H9 (cell line): ENCODE results near the gene RIBC2. TPM values are rescaled to one million over a fixed set of nuclear protein-coding genes. Genes with fewer than 3 reads are reported as not detected.

Source experiments
- DNase-seq: peaks from one replicate; pipeline ENCODE4 v3.0.0-alpha.2; 2017
- H2AFZ ChIP-seq: one replicate; pipeline ENCODE4 v1.6.1; 2013; ENCODE audit warnings: mild to moderate bottlenecking, low read length, control low read depth, moderate library complexity
- H2AK5ac ChIP-seq: 2 replicates; pipeline ENCODE4 v1.6.1; 2013; ENCODE audit warnings: low read length, control low read depth, mixed read lengths; ENCODE audit not compliant: insufficient read length
- H2BK120ac ChIP-seq: one replicate; pipeline ENCODE4 v1.6.1; 2013; ENCODE audit warnings: low read depth, mild to moderate bottlenecking, low read length, control low read depth, inconsistent platforms; ENCODE audit not compliant: poor library complexity, severe bottlenecking
- H2BK12ac ChIP-seq: 2 replicates; pipeline ENCODE4 v1.6.1; 2013; ENCODE audit warnings: low read length, control low read depth, mixed read lengths, low read depth; ENCODE audit not compliant: insufficient read length
- H2BK15ac ChIP-seq: 2 replicates; pipeline ENCODE4 v1.6.1; 2013; ENCODE audit warnings: low read depth, low read length, control low read depth
- H2BK20ac ChIP-seq: one replicate; pipeline ENCODE4 v1.6.1; 2013; ENCODE audit warnings: low read depth, mild to moderate bottlenecking, low read length, control low read depth, inconsistent platforms; ENCODE audit not compliant: poor library complexity, severe bottlenecking
- H2BK5ac ChIP-seq: 2 replicates; pipeline ENCODE4 v1.6.1; 2013; ENCODE audit warnings: low read length, control low read depth, mixed read lengths; ENCODE audit not compliant: insufficient read length
- H3K14ac ChIP-seq: 2 replicates; pipeline ENCODE4 v1.6.1; 2013; ENCODE audit warnings: low read length, control low read depth; ENCODE audit not compliant: insufficient read depth
- H3K18ac ChIP-seq: 2 replicates; pipeline ENCODE4 v1.6.1; 2013; ENCODE audit warnings: low read depth, mild to moderate bottlenecking, mixed read lengths, low read length, control low read depth; ENCODE audit not compliant: insufficient read length
- H3K23ac ChIP-seq: 2 replicates; pipeline ENCODE4 v1.6.1; 2013; ENCODE audit warnings: low read length, control low read depth, mixed read lengths, low read depth; ENCODE audit not compliant: insufficient read length
- H3K23me2 ChIP-seq: 2 replicates; pipeline ENCODE4 v1.6.1; 2013; ENCODE audit warnings: low read depth, mild to moderate bottlenecking, mixed read lengths, low read length, control low read depth; ENCODE audit not compliant: insufficient read length, poor library complexity, severe bottlenecking
- H3K27ac ChIP-seq: 2 replicates; pipeline ENCODE4 v1.5.1; 2013; ENCODE audit warnings: low read length, control low read depth, mixed read lengths, low read depth; ENCODE audit not compliant: insufficient read length
- H3K27me3 ChIP-seq: 2 replicates; pipeline ENCODE4 v1.6.1; 2013; ENCODE audit warnings: low read length, control low read depth, inconsistent platforms; ENCODE audit not compliant: insufficient read depth
- H3K4ac ChIP-seq: 2 replicates; pipeline ENCODE4 v1.6.1; 2013; ENCODE audit warnings: low read depth, mild to moderate bottlenecking, control low read depth, inconsistent platforms, low read length, moderate library complexity
- H3K4me1 ChIP-seq: 2 replicates; pipeline ENCODE4 v1.6.1; 2013; ENCODE audit warnings: low read length, control low read depth, inconsistent platforms; ENCODE audit not compliant: insufficient read depth
- H3K4me2 ChIP-seq: 2 replicates; pipeline ENCODE4 v1.6.1; 2013; ENCODE audit warnings: low read length, control low read depth, mixed read lengths; ENCODE audit not compliant: insufficient read length, insufficient read depth
- H3K56ac ChIP-seq: 2 replicates; pipeline ENCODE4 v1.6.1; 2013; ENCODE audit warnings: low read depth, mild to moderate bottlenecking, mixed read lengths, low read length, control low read depth; ENCODE audit not compliant: insufficient read length
- H3K79me1 ChIP-seq: 2 replicates; pipeline ENCODE4 v1.6.1; 2013; ENCODE audit warnings: low read depth, mild to moderate bottlenecking, moderate library complexity, low read length, control low read depth, inconsistent platforms; ENCODE audit not compliant: insufficient read depth, poor library complexity, severe bottlenecking
- H3K79me2 ChIP-seq: 2 replicates; pipeline ENCODE4 v1.6.1; 2013; ENCODE audit warnings: low read length, control low read depth, inconsistent platforms; ENCODE audit not compliant: insufficient read depth
- H3K9ac ChIP-seq: 2 replicates; pipeline ENCODE4 v1.6.1; 2013; ENCODE audit warnings: low read length, control low read depth, mixed read lengths; ENCODE audit not compliant: insufficient read length; ENCODE audit errors: extremely low read depth
- H3K9me3 ChIP-seq: one replicate; pipeline ENCODE4 v1.6.1; 2013; ENCODE audit warnings: low read depth, low read length, inconsistent platforms; ENCODE audit not compliant: control insufficient read depth
- H3T11ph ChIP-seq: one replicate; pipeline ENCODE4 v1.6.1; 2013; ENCODE audit warnings: mild to moderate bottlenecking, low read length, control low read depth, inconsistent platforms
- H4K20me1 ChIP-seq: one replicate; pipeline ENCODE4 v1.6.1; 2013; ENCODE audit not compliant: control insufficient read depth, insufficient read length, insufficient read depth
- H4K5ac ChIP-seq: 2 replicates; pipeline ENCODE4 v1.6.1; 2013; ENCODE audit warnings: low read depth, mild to moderate bottlenecking, mixed read lengths, low read length, control low read depth; ENCODE audit not compliant: insufficient read length
- H4K8ac ChIP-seq: replicated peaks from 2 replicates; pipeline ENCODE4 v1.6.1; 2013; ENCODE audit warnings: low read length, control low read depth, mixed read lengths, low read depth; ENCODE audit not compliant: insufficient read length
- H4K91ac ChIP-seq: 2 replicates; pipeline ENCODE4 v1.6.1; 2013; ENCODE audit warnings: low read depth, mild to moderate bottlenecking, moderate library complexity, mixed read lengths, low read length, control low read depth; ENCODE audit not compliant: insufficient read length
- H3K27ac Mint-ChIP-seq, 3 experiments: 2 replicates in 2 of 3; 3 replicates in 1 of 3; pipeline ENCODE4 v1.8.0; 2020 to 2021; ENCODE audit warnings: mixed read lengths in 3 of 3, mild to moderate bottlenecking in 1 of 3, moderate library complexity in 1 of 3
- H3K27me3 Mint-ChIP-seq: 2 replicates; pipeline ENCODE4 v1.8.0; 2021; ENCODE audit warnings: low read depth, mild to moderate bottlenecking, moderate library complexity, mixed read lengths
- H3K36me3 Mint-ChIP-seq, 3 experiments: 2 replicates in 2 of 3; 3 replicates in 1 of 3; pipeline ENCODE4 v1.8.0; 2020 to 2021; ENCODE audit warnings: low read depth in 3 of 3, mixed read lengths in 3 of 3; ENCODE audit not compliant: insufficient read depth in 1 of 3
- H3K4me1 Mint-ChIP-seq, 2 experiments: 2 replicates each; pipeline ENCODE4 v1.8.0; 2020; ENCODE audit warnings: mixed read lengths in 2 of 2
- H3K4me3 Mint-ChIP-seq, 2 experiments: 2 replicates in 1 of 2; 3 replicates in 1 of 2; pipeline ENCODE4 v1.8.0; 2020 to 2021; ENCODE audit warnings: mild to moderate bottlenecking in 2 of 2, mixed read lengths in 2 of 2, moderate library complexity in 1 of 2
- H3K9me3 Mint-ChIP-seq, 2 experiments: 2 replicates in 1 of 2; 3 replicates in 1 of 2; pipeline ENCODE4 v1.8.0; 2020; ENCODE audit warnings: mild to moderate bottlenecking in 2 of 2, mixed read lengths in 2 of 2, moderate library complexity in 1 of 2
- WGBS: extraction: QIAGEN DNeasy Blood & Tissue Kit; methylation state at CpG from one replicate; pipeline ENCODE4 v1.1.7; 2013; ENCODE audit warnings: missing lambda C conversion rate, low lambda C conversion rate, mixed read lengths; ENCODE audit not compliant: insufficient read length; ENCODE audit errors: extremely low coverage; 5-methylcytosine and 5-hydroxymethylcytosine counted together
- total RNA-seq: library from RNA; stranded (reverse); gene quantifications from 2 replicates; pipeline ENCODE4 v1.2.1, GENCODE V29; 2021
- TF ChIP-seq, protein P1 (sequence below): fragments of 200-600 bp; sonication (generic); conservative IDR thresholded peaks from 3 replicates; pipeline ENCODE4 v1.8.0; 2021; ENCODE audit warnings: antibody characterized with exemption, mild to moderate bottlenecking

Gene RIBC2
- total RNA-seq, 1 experiment from 2014 or later, result 4.1 TPM

DNA sequence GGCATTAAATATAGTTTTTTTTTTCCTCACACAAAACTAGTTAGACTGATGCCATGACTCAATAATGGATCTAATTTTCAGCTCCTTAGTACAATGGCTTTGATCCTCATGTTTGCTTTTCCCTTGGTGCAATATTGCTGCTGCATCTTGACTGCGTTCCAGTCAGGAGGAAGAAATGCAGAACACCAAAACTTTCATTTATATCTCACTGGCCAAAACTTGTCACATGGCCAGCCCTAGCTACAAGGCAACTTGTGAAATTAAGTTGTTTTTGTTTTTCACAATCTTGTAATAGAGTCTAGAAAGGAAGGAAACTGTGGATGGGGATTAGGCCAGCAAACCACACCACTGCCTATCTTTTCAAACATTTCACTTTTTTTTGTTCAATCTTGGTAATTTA lies 36.8 kb upstream of the RIBC2 start:
- H3T11ph ChIP-seq, result no peak overlapping the region
- H2BK20ac ChIP-seq, result no peak overlapping the region
- Mint-ChIP-seq H3K27me3 (peaks cover 2% of the 10 kb centered on the region), H3K27ac (no peak overlapping the region), H3K36me3 (peaks cover 0 to 14% (median 4%) of the 10 kb centered on the region in 3 experiments; a peak in 4 of 7 replicates), H3K4me3 (no peak overlapping the region), H3K9me3 (peaks cover 23 to 29% of the 10 kb centered on the region in 2 experiments), H3K4me1 (no peaks in the 10 kb centered on the region)
- H2BK120ac ChIP-seq, result no peak overlapping the region
- H2AFZ ChIP-seq, result no peak overlapping the region
- no peak overlapping the region for H2BK15ac ChIP-seq
- no peak overlapping the region for H3K14ac ChIP-seq
- DNase-seq, result no peak
- H3K56ac ChIP-seq, result no peak overlapping the region
- H4K20me1 ChIP-seq, result no peaks in the 10 kb centered on the region
- TF ChIP-seq, protein P1, sequence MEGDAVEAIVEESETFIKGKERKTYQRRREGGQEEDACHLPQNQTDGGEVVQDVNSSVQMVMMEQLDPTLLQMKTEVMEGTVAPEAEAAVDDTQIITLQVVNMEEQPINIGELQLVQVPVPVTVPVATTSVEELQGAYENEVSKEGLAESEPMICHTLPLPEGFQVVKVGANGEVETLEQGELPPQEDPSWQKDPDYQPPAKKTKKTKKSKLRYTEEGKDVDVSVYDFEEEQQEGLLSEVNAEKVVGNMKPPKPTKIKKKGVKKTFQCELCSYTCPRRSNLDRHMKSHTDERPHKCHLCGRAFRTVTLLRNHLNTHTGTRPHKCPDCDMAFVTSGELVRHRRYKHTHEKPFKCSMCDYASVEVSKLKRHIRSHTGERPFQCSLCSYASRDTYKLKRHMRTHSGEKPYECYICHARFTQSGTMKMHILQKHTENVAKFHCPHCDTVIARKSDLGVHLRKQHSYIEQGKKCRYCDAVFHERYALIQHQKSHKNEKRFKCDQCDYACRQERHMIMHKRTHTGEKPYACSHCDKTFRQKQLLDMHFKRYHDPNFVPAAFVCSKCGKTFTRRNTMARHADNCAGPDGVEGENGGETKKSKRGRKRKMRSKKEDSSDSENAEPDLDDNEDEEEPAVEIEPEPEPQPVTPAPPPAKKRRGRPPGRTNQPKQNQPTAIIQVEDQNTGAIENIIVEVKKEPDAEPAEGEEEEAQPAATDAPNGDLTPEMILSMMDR, result no peak
- no peak overlapping the region for H3K23ac ChIP-seq
- H3K79me2 ChIP-seq, result no peaks in the 10 kb centered on the region
- H3K27ac ChIP-seq, result no peak overlapping the region
- H3K23me2 ChIP-seq, result no peaks in the 10 kb centered on the region
- no peak overlapping the region for H4K8ac ChIP-seq
- no peak overlapping the region for H2AK5ac ChIP-seq
- H2BK12ac ChIP-seq, result no peak overlapping the region
- no peak overlapping the region for H3K4me2 ChIP-seq
- no peaks in the 10 kb centered on the region for H3K27me3 ChIP-seq
- H3K79me1 ChIP-seq, result no peaks in the 10 kb centered on the region
- H3K18ac ChIP-seq, result no peak overlapping the region
- no peak overlapping the region for H4K91ac ChIP-seq
- H3K9me3 ChIP-seq, result no peaks in the 10 kb centered on the region
- H3K9ac ChIP-seq, result no peak overlapping the region
- no peaks in the 10 kb centered on the region for H3K4me1 ChIP-seq
- no peak overlapping the region for H3K4ac ChIP-seq
- H2BK5ac ChIP-seq, result no peak overlapping the region
- H4K5ac ChIP-seq, result no peak overlapping the region
- WGBS, result no CpG with 5 or more reads among the region's 1 CpG
